ENCODE results near the gene ABHD15.
A peak's percentile ranks its signal among the peaks of the same experiment; 100 is the strongest.

Gene ABHD15

DNA sequence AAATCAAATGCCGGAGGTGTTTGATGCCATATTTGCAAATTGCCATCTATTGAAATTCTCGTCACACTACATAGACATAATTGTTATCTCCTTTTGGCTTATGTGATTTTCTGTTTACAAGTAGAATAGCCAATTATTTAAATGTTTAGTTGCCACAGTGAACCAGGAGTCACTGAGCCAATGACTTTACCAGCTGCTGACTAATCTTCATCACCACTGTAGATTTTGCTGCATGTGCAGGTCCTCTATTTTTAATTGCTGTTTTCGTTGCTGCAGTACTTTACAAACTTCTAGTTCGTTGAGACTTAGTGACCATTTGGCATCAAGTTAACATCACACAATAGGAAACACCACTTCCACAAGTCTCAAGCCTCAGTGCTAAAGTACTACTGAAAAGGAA, 22.8 kb downstream of the ABHD15 start:
- DNase-seq (ENCODE audit: low read depth), result no peak

DNA sequence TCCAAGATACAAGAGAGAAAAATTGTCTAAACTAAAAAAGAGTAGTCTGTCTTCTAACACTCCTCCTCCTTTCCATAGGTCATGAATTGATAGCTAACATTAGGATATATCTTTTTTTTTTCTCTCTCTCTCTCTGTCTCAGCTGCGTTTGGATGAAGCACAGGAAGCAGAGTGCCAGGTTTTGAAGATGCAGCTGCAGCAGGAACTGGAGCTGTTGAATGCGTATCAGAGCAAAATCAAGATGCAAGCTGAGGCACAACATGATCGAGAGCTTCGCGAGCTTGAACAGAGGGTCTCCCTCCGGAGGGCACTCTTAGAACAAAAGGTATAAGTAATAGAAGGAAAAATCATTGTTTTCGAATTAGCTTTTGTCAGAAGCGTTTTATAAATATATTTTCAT, 32.9 kb downstream of the ABHD15 start:
- no peak for DNase-seq (ENCODE audit: low read depth)

DNA sequence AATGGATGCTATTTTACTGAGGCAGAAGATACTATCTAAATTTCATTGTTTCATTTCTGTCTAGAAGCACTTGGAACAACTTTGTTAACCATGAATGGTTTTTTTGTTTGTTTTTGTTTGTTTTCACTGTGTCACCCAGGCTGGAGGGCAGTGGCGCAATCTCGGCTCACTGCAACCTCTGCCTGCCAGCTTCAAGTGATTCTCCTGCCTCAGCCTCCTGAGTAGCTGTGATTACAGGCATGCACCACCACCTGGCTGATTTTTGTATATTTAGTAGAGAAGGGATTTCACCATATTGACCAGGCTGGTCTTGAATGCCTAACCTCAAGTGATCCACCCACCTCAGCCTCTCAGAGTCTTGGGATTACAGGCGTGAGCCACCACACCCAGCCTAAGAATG, 40.5 kb downstream of the ABHD15 start:
- peak; percentile 7 for DNase-seq (ENCODE audit: low read depth)

DNA sequence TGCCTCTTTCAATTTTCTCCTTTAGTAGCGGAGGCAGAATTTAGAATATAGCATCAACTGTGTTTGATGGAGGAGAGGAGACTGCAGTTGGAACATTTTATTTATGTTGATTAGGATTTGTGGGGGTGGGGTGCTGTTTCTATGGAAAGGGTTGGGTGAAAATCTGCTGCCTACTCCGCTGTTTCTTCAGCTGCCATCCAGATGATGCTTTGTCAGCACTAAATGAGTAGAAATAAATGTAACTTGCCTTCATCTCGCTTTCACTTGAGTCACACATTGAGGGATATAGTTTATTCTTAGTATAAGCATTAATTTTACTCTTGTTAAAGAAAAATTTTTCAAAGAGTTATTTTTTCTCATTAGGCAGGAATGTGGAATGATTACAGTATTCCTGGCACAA, 42.1 kb downstream of the ABHD15 start:
- no peak for DNase-seq (ENCODE audit: low read depth)

DNA sequence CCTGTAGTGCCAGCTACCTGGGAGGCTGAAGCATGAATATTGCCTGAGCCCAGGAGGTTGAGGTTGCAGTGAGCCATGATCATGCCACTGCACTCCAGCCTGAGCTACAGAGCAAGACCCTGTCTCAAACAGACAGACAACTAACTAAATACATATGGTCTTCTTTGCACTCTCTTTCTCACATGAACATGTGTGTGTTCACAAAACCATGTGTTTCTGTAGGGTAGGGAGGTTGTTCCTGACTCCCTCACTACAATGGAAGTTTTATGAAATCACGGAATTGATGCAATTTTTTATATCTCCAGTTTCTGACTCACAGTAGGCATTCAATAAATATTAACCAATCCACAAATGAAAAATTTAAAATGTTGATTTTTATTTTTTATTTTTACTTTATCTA, 48.5 kb downstream of the ABHD15 start:
- DNase-seq (ENCODE audit: low read depth), result no peak

DNA sequence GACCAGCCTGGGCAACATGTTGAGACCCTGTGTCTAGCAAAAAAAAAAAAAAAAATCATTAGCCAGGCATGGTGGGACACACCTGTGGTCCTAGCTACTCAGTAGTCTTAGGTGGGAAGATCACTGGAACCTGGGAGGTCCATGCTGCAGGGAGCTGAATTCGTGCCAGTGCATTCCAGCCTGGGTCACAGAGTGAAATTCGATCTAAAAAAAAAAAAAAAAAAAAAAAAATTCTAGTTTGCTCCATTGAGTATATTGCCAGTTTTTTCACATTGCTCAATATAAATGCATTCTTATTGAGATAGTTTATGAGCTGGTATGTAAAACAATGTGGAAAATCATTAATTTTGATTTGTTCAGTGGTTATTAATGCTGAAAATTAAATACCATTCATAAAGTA, 52.0 kb downstream of the ABHD15 start:
- DNase-seq (ENCODE audit: low read depth), result no peak

DNA sequence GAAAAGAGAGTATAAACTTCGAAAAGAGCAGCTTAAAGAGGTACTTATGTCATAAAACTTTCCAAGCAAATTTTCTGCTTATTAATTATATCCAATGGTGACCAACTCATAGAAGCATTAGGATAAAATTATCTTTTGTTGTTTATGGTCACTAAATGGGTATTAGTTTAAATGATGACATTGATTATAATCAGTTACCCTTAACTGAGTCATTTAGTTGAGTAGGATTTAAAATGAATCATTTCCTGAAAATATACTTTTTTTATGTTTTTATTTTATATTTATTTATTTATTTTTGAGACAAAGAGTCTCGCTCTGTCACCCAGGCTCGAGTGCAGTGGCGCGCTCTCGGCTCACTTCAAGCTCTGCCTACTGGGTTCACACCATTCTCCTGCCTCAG, 55.9 kb downstream of the ABHD15 start:
- DNase-seq (ENCODE audit: low read depth), result peak; percentile 60
